ENCODE data around the gene HPX.

DNA sequence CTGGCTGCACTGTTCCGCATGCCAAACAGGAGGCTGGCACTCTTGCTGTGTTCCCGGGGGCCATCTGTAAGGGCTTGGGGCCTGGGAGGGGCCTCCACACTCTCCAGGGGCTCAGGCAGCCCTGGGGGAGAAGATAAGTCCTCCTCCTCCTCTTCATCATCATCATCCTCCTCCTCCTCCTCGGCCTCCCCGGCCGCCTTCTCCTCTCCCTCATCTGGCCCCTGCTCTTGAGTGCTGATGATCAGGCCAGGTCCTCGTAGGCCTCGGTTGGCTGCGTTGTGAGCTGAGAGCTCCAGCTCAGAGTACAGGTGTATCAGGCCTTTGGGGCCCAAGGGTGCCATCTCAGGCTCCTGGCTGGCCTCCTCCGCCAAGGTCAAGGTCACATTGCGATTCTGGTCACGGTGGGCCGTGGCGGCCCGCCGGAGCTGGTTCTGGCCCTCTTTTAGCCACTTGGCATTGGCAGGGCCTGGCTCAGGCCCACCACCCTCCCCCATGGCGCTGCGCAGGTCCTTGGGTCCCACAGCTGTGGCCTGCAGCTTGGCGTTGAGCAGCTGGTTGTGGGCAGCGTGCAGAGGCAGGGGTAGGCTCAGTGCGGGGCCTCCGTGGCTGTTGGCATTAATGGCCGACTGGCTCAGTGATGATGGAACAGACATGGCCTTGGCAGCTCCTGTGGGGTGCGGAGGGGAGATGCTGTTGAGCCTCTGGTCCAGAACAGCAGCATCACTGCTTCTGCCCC, 29.9 kb downstream of the HPX start:
- TF ChIP-seq, protein P1, sequence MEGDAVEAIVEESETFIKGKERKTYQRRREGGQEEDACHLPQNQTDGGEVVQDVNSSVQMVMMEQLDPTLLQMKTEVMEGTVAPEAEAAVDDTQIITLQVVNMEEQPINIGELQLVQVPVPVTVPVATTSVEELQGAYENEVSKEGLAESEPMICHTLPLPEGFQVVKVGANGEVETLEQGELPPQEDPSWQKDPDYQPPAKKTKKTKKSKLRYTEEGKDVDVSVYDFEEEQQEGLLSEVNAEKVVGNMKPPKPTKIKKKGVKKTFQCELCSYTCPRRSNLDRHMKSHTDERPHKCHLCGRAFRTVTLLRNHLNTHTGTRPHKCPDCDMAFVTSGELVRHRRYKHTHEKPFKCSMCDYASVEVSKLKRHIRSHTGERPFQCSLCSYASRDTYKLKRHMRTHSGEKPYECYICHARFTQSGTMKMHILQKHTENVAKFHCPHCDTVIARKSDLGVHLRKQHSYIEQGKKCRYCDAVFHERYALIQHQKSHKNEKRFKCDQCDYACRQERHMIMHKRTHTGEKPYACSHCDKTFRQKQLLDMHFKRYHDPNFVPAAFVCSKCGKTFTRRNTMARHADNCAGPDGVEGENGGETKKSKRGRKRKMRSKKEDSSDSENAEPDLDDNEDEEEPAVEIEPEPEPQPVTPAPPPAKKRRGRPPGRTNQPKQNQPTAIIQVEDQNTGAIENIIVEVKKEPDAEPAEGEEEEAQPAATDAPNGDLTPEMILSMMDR (IDR thresholded peaks at IDR 0.05), result no peak
- TF ChIP-seq POLR2A (IDR thresholded peaks at IDR 0.05), result no peak
